Renal cortex interstitium (tissue), 11 donors: ENCODE results near the gene HS6ST2. TPM values are rescaled to one million over a fixed set of nuclear protein-coding genes. Genes with fewer than 3 reads are reported as not detected.

ENCODE experiments used
- DNase-seq, 11 donors: peaks; one replicate each; pipeline ENCODE4 v3.0.0-alpha.2; 2013; ENCODE audit warnings: low read depth in 9 of 11, low spot score in 4 of 11; ENCODE audit errors: extremely low read depth in 1 of 11
- polyA plus RNA-seq, 3 donors: library from polyadenylated mRNA; unstranded; fragments of 120-200 nt; gene quantifications; one replicate each; pipeline ENCODE4 v1.2.1, GENCODE V29; 2013; ENCODE audit not compliant: insufficient read length in 3 of 3

The HS6ST2 gene
- polyA plus RNA-seq, 3 donors, result 21.4 to 25.1 (median 24.0) TPM

GRCh38 chrX:132662844-132663243, 295.6 kb downstream of the HS6ST2 start:
- no peak for DNase-seq

- no peak for DNase-seq
Measured at GRCh38 chrX:132657876-132658275, 300.6 kb downstream of the HS6ST2 start.

GRCh38 chrX:132652871-132653270, 305.6 kb downstream of the HS6ST2 start:
- DNase-seq, result no peak

- DNase-seq, result no peak
Measured at GRCh38 chrX:132651421-132652086, 306.9 kb downstream of the HS6ST2 start.

GRCh38 chrX:132648895-132649294, 309.5 kb downstream of the HS6ST2 start:
- DNase-seq, result no peak

GRCh38 chrX:132639446-132639845, 319.0 kb downstream of the HS6ST2 start:
- no peak for DNase-seq

GRCh38 chrX:132638313-132638712, 320.1 kb downstream of the HS6ST2 start:
- DNase-seq, result no peak

- no peak for DNase-seq
Measured at GRCh38 chrX:132636080-132636479, 322.3 kb downstream of the HS6ST2 start.

GRCh38 chrX:132634521-132634920, 323.9 kb downstream of the HS6ST2 start:
- DNase-seq, result no peak

- DNase-seq, result peak in 1 of 11 donors; percentile 43
Measured at GRCh38 chrX:132631579-132632232, 326.7 kb downstream of the HS6ST2 start.

- no peak for DNase-seq
Measured at GRCh38 chrX:132624466-132624865, 334.0 kb downstream of the HS6ST2 start.

- DNase-seq, result no peak
Measured at GRCh38 chrX:132623942-132624341, 334.5 kb downstream of the HS6ST2 start.

GRCh38 chrX:132623300-132623699, 335.1 kb downstream of the HS6ST2 start:
- DNase-seq, result no peak

GRCh38 chrX:132622130-132622529, 336.3 kb downstream of the HS6ST2 start:
- DNase-seq, result no peak

GRCh38 chrX:132618810-132619209, 339.6 kb downstream of the HS6ST2 start:
- DNase-seq, result no peak

- DNase-seq, result peak in 4 of 11 donors; percentile 31 to 41 (median 36)
Measured at GRCh38 chrX:132615391-132616131, 342.9 kb downstream of the HS6ST2 start.

GRCh38 chrX:132614297-132614696, 344.1 kb downstream of the HS6ST2 start:
- no peak for DNase-seq

- DNase-seq, result no peak
Measured at GRCh38 chrX:132613801-132614200, 344.6 kb downstream of the HS6ST2 start.

GRCh38 chrX:132612821-132613564, 345.4 kb downstream of the HS6ST2 start:
- no peak for DNase-seq
